ENCODE data around the gene SIK3. TPM values are rescaled to one million over a fixed set of nuclear protein-coding genes. Genes with fewer than 3 reads are reported as not detected.
A peak's percentile ranks its signal among the peaks of the same experiment; 100 is the strongest.

Gene SIK3
- total RNA-seq, 1 donor from 2014 or later: 24.4 TPM

DNA sequence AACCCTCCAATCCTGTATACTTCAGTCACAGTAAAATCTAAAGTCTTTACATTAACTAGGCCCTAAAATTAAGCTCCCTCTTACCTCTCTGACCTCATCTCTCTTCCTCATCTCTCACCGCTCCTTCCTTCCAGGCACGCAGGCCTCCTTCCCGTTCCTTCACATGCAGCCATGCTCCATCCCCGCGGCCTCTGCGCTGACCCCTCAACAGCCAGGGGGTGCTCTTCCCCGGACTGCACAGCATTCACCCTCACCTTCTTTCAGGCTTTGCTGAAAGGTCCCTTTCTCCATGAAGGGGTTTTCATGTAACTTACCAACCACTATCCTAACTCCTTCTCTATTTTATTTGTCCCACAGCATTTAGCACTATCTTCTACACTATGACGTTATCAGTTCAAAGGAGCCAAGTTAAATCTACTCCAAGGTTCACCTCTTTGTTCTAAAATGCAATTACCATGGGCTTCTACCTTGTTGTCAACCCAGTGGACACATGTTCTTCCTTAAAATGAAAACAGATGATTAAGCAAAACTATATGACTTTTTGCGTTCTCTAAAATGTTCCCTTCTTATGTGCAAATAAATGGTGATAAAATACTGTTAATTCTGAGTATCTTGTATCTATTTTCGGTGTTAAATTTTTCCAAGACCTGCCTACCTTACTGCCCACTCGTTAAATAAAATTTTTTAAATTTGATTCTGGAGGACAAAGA is 203.0 kb downstream of the SIK3 start:
- peak; percentile 74 for DNase-seq (ENCODE audit: low spot score)
- H4K20me1 ChIP-seq (ENCODE audit: low read depth): peaks cover 3% of the 10 kb centered on the region
- H3K4me1 ChIP-seq: peaks cover 4% of the 10 kb centered on the region
- no peak overlapping the region for H3K4me2 ChIP-seq
- no peaks in the 10 kb centered on the region for H3F3A ChIP-seq (ENCODE audit: low read depth)
- H3K4me1 Mint-ChIP-seq: no peaks in the 10 kb centered on the region
- H3K27ac ChIP-seq: no peak overlapping the region
- H3K79me2 ChIP-seq (ENCODE audit: low read depth): no peaks in the 10 kb centered on the region
- no peak overlapping the region for H3K27ac Mint-ChIP-seq
- H3K9ac ChIP-seq: no peak overlapping the region
- no peak overlapping the region for H3K4me3 Mint-ChIP-seq
- H3K9me3 Mint-ChIP-seq: peaks cover 8% of the 10 kb centered on the region
- H3K4me3 ChIP-seq: no peak overlapping the region
- TF ChIP-seq EZH2 (IDR thresholded peaks at IDR 0.05): no peak
- TF ChIP-seq EZH2phosphoT487 (IDR thresholded peaks at IDR 0.05): no peak
- peak; percentile 78 for TF ChIP-seq CTCF (IDR thresholded peaks at IDR 0.05)
- H2AFZ ChIP-seq (replicated peaks): no peak overlapping the region
- H3K9me3 ChIP-seq (ENCODE audit: low read depth): no peaks in the 10 kb centered on the region
- H3K27me3 ChIP-seq: no peaks in the 10 kb centered on the region
- H3K36me3 Mint-ChIP-seq: peaks cover 25% of the 10 kb centered on the region
- no peaks in the 10 kb centered on the region for H3K27me3 Mint-ChIP-seq (ENCODE audit: insufficient read depth, low read depth)
- no peaks in the 10 kb centered on the region for H3K36me3 ChIP-seq

DNA sequence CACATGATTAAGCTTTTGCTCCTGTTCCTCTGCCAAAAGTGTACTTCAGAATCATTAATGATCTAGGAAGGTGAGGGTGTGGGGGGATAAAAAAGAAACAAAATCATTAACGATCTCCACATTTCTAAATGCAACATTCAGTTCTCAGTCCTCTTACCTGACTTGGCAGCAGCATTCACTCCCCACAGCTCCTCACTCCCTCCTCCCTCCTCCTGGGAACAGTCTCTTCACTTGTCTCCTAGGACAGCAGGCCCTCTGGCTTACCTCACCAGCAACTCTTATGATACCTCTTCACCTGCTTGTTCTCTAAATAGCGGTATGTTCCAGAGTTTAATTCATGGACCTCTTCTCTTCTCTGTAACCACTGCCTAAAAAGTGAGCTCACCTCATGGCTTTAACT is 204.3 kb downstream of the SIK3 start:
- Histone ChIP-seq H4K20me1 (ENCODE audit: low read depth) (peaks cover 3% of the 10 kb centered on the region), H3K4me1 (peaks cover 4% of the 10 kb centered on the region), H3K4me2 (no peak overlapping the region), H3K4me3 (no peak overlapping the region), H3K79me2 (ENCODE audit: low read depth) (no peaks in the 10 kb centered on the region), H3K9ac (no peak overlapping the region), H3K9me3 (ENCODE audit: low read depth) (no peaks in the 10 kb centered on the region), H3K36me3 (no peaks in the 10 kb centered on the region), H3F3A (ENCODE audit: low read depth) (no peaks in the 10 kb centered on the region), H3K27me3 (no peaks in the 10 kb centered on the region), H2AFZ (replicated peaks) (no peak overlapping the region), H3K27ac (no peak overlapping the region)
- Mint-ChIP-seq H3K36me3 (peaks cover 15% of the 10 kb centered on the region), H3K4me1 (no peaks in the 10 kb centered on the region), H3K27ac (no peak overlapping the region), H3K27me3 (ENCODE audit: insufficient read depth, low read depth) (peaks cover 2% of the 10 kb centered on the region), H3K4me3 (no peak overlapping the region), H3K9me3 (no peaks in the 10 kb centered on the region)
- no peak for DNase-seq (ENCODE audit: low spot score)
- TF ChIP-seq CTCF (IDR thresholded peaks at IDR 0.05): no peak
- TF ChIP-seq EZH2 (IDR thresholded peaks at IDR 0.05): no peak
- TF ChIP-seq EZH2phosphoT487 (IDR thresholded peaks at IDR 0.05): no peak

DNA sequence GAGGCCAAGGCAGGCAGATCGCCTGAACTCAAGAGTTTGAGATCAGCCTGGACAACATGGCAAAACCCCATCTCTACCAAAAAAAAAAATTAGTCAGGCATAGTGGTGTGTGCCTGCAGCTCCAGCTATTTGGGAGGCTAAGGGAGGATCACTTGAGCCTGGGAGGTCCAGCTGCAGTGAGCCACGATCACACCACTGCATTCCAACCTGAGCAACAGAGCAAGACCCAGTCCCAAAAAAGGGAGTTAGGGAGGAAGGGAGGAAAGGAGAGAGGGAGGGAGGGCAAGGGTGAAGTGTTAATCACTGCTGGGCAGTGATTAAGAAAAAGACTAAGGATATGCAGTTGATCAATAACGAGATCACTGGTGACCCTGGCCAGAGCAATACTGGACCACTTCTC is 204.8 kb downstream of the SIK3 start:
- H2AFZ ChIP-seq (replicated peaks): no peak overlapping the region
- no peak overlapping the region for H3K4me3 Mint-ChIP-seq
- peaks cover 2% of the 10 kb centered on the region for H3K27me3 Mint-ChIP-seq (ENCODE audit: insufficient read depth, low read depth)

More for the DNA sequence above, 204.8 kb downstream of the SIK3 start:
- H3K4me1 ChIP-seq: peaks cover 4% of the 10 kb centered on the region
- Mint-ChIP-seq H3K9me3 (no peaks in the 10 kb centered on the region), H3K27ac (no peak overlapping the region), H3K36me3 (peaks cover 15% of the 10 kb centered on the region), H3K4me1 (no peaks in the 10 kb centered on the region)
- no peaks in the 10 kb centered on the region for H3K9me3 ChIP-seq (ENCODE audit: low read depth)
- no peaks in the 10 kb centered on the region for H3K27me3 ChIP-seq
- H4K20me1 ChIP-seq (ENCODE audit: low read depth): peaks cover 3% of the 10 kb centered on the region
- no peaks in the 10 kb centered on the region for H3F3A ChIP-seq (ENCODE audit: low read depth)
- H3K4me3 ChIP-seq: no peak overlapping the region
- H3K79me2 ChIP-seq (ENCODE audit: low read depth): no peaks in the 10 kb centered on the region
- H3K4me2 ChIP-seq: no peak overlapping the region
- H3K36me3 ChIP-seq: no peaks in the 10 kb centered on the region
- no peak for DNase-seq (ENCODE audit: low spot score)
- TF ChIP-seq EZH2phosphoT487 (IDR thresholded peaks at IDR 0.05) (no peak), CTCF (IDR thresholded peaks at IDR 0.05) (no peak), EZH2 (IDR thresholded peaks at IDR 0.05) (no peak)
- H3K9ac ChIP-seq: no peak overlapping the region
- no peak overlapping the region for H3K27ac ChIP-seq

All from neural progenitor cell (in vitro differentiated cells).